Measurements from ENCODE around the gene CDH13. TPM values are rescaled to one million over a fixed set of nuclear protein-coding genes. Genes with fewer than 3 reads are reported as not detected.

The CDH13 gene
- total and polyA plus RNA-seq, 8 donors: 0.12 to 21.4 (median 1.7) TPM; not detected in 1

- WGBS, 5 donors: 82 to 94% (median 87%) methylated on average over 2 of the region's 2 CpGs
- peaks cover 0 to 7% (median 0%) of the 10 kb centered on the region in 3 donors for H3K27me3 ChIP-seq
- no peaks in the 10 kb centered on the region for H3K36me3 ChIP-seq
- no peak for TF ChIP-seq POLR2AphosphoS5 (IDR thresholded peaks at IDR 0.05)
- TF ChIP-seq CTCF (IDR thresholded peaks at IDR 0.05): no peak
- intact Hi-C loops (cut with DNase I; ENCODE audit: low total_unique reads): no loop called here
- H3K4me3 ChIP-seq: no peak overlapping the region
- DNase-seq: no peak
- H3K27ac ChIP-seq: no peak overlapping the region
- H3K4me1 ChIP-seq: no peaks in the 10 kb centered on the region
- H3K9me3 ChIP-seq: no peaks in the 10 kb centered on the region
Observed at GRCh38 chr16:82751020-82751419, 124.3 kb downstream of the CDH13 start.

- DNase-seq: no peak
- Histone ChIP-seq H3K36me3 (no peaks in the 10 kb centered on the region), H3K27ac (no peak overlapping the region), H3K9me3 (no peaks in the 10 kb centered on the region), H3K27me3 (peaks cover 0 to 7% (median 0%) of the 10 kb centered on the region in 3 donors), H3K4me1 (no peaks in the 10 kb centered on the region), H3K4me3 (no peak overlapping the region)
- WGBS, 5 donors: 92 to 97% (median 95%) methylated on average over 5 of the region's 5 CpGs
- intact Hi-C loops (cut with DNase I; ENCODE audit: low total_unique reads): no loop called here
- TF ChIP-seq EP300 (IDR thresholded peaks at IDR 0.05) (no peak), POLR2A (IDR thresholded peaks at IDR 0.05) (no peak), POLR2AphosphoS5 (IDR thresholded peaks at IDR 0.05) (no peak), CTCF (IDR thresholded peaks at IDR 0.05) (no peak)
Observed at GRCh38 chr16:82752172-82752571, 125.4 kb downstream of the CDH13 start.

- intact Hi-C loops (cut with DNase I; ENCODE audit: low total_unique reads): no loop called here
- no peak for DNase-seq
- Histone ChIP-seq H3K9me3 (no peaks in the 10 kb centered on the region), H3K27ac (no peak overlapping the region), H3K27me3 (peaks cover 0 to 7% (median 0%) of the 10 kb centered on the region in 3 donors), H3K4me3 (no peak overlapping the region), H3K36me3 (no peaks in the 10 kb centered on the region), H3K4me1 (no peaks in the 10 kb centered on the region)
- WGBS, 5 donors: 91 to 96% (median 94%) methylated on average over 4 of the region's 4 CpGs
- TF ChIP-seq POLR2AphosphoS5 (IDR thresholded peaks at IDR 0.05) (no peak), POLR2A (IDR thresholded peaks at IDR 0.05) (no peak)
Observed at GRCh38 chr16:82753821-82754220, 127.1 kb downstream of the CDH13 start.

- intact Hi-C loops (cut with DNase I; ENCODE audit: low total_unique reads): no loop called here
- Histone ChIP-seq H3K9me3 (no peaks in the 10 kb centered on the region), H3K4me3 (no peak overlapping the region), H3K4me1 (no peaks in the 10 kb centered on the region), H3K27ac (no peak overlapping the region), H3K27me3 (peaks cover 0 to 4% (median 0%) of the 10 kb centered on the region in 3 donors), H3K36me3 (no peaks in the 10 kb centered on the region)
- no peak for DNase-seq
- 75 to 85% (median 78%) methylated on average over 3 of the region's 3 CpGs for WGBS, 5 donors
- TF ChIP-seq POLR2A (IDR thresholded peaks at IDR 0.05) (no peak), CTCF (IDR thresholded peaks at IDR 0.05) (no peak), POLR2AphosphoS5 (IDR thresholded peaks at IDR 0.05) (no peak), EP300 (IDR thresholded peaks at IDR 0.05) (no peak)
Observed at GRCh38 chr16:82754716-82755513, 128.1 kb downstream of the CDH13 start.
